GM19193 (cell line): ENCODE data around the gene CD24.
A peak's percentile ranks its signal among the peaks of the same experiment; 100 is the strongest.

Source experiments
- POLR2A ChIP-seq: IDR thresholded peaks from 4 replicates; pipeline ENCODE4 v1.6.1; 2011; ENCODE audit not compliant: insufficient read depth, insufficient read length; ENCODE audit errors: extremely low read depth

Gene CD24

GRCh38 chr6:106974336-106974998 is at the start of gene CD24:
Gene CD24, minus strand, starts transcription at chr6:106974729. Its CDS starts 83 bp downstream, at chr6:106974646.
- TF ChIP-seq POLR2A: peak; percentile 86

- no peak for TF ChIP-seq POLR2A
Measured at GRCh38 chr6:107021446-107022185, 47.1 kb upstream of the CD24 start.

- TF ChIP-seq POLR2A: no peak
Measured at GRCh38 chr6:107020239-107020638, 45.7 kb upstream of the CD24 start.

GRCh38 chr6:107019047-107019446 is 44.5 kb upstream of the CD24 start:
- no peak for TF ChIP-seq POLR2A

GRCh38 chr6:107009499-107009898 is 35.0 kb upstream of the CD24 start:
- no peak for TF ChIP-seq POLR2A

- TF ChIP-seq POLR2A: no peak
Measured at GRCh38 chr6:106997392-106998158, 23.0 kb upstream of the CD24 start.

- TF ChIP-seq POLR2A: no peak
Measured at GRCh38 chr6:106995640-106996039, 21.1 kb upstream of the CD24 start.

GRCh38 chr6:106988664-106989063 is 14.1 kb upstream of the CD24 start:
- no peak for TF ChIP-seq POLR2A

- no peak for TF ChIP-seq POLR2A
Measured at GRCh38 chr6:106981926-106982325, 7.4 kb upstream of the CD24 start.

- TF ChIP-seq POLR2A: no peak
Measured at GRCh38 chr6:106980926-106981325, 6.4 kb upstream of the CD24 start.

- TF ChIP-seq POLR2A: no peak
Measured at GRCh38 chr6:106979435-106979884, 4.9 kb upstream of the CD24 start.

GRCh38 chr6:106977246-106977645 is 2.7 kb upstream of the CD24 start:
- no peak for TF ChIP-seq POLR2A

- no peak for TF ChIP-seq POLR2A
Measured at GRCh38 chr6:106976270-106976669, 1.7 kb upstream of the CD24 start.

- no peak for TF ChIP-seq POLR2A
Measured at GRCh38 chr6:106975738-106976064, 1.2 kb upstream of the CD24 start.

- no peak for TF ChIP-seq POLR2A
Measured at GRCh38 chr6:106974999-106975737, 639 bp upstream of the CD24 start.
